Testis (tissue), 2 donors: ENCODE results near the gene NTNG2.

Experiments used
- CTCF ChIP-seq, 3 experiments: fragments of 450-650 bp in 2 of 3; fragments of 200-600 bp in 1 of 3; sonication (generic) in 1 of 3; IDR thresholded peaks; one replicate each; pipeline ENCODE4 v1.5.1; 2016 to 2019; ENCODE audit warnings: antibody characterized with exemption in 3 of 3, mild to moderate bottlenecking in 2 of 3, moderate library complexity in 1 of 3
- POLR2A ChIP-seq: fragments of 450-650 bp; IDR thresholded peaks from one replicate; pipeline ENCODE4 v1.6.1; 2017; ENCODE audit warnings: antibody characterized with exemption, mild to moderate bottlenecking, moderate library complexity

GRCh38 chr9:132147331-132147730, 14.5 kb upstream of the NTNG2 start:
- TF ChIP-seq CTCF (IDR thresholded peaks at IDR 0.05) (no peak), POLR2A (no peak)
